GM21737 (cell line): Measurements from ENCODE around the gene ACVR1B.

Source experiments
- ATAC-seq: cut with Tn5 transposase; IDR thresholded peaks from one replicate; pipeline ENCODE4 v1.9.1; 2021; ENCODE audit warnings: mild to moderate bottlenecking, moderate library complexity; ENCODE audit not compliant: unreplicated experiment

The ACVR1B gene

GRCh38 chr12:52042706-52043385 lies 91.3 kb downstream of the ACVR1B start:
- ATAC-seq: no peak

GRCh38 chr12:52043386-52044212 lies 92.1 kb downstream of the ACVR1B start:
- no peak for ATAC-seq

- no peak for ATAC-seq
Measured at GRCh38 chr12:52044292-52044983, 92.9 kb downstream of the ACVR1B start.

GRCh38 chr12:52045794-52046199 lies 94.3 kb downstream of the ACVR1B start:
- ATAC-seq: no peak
